Trophoblast cell (in vitro differentiated cells and primary cell): ENCODE results near the gene REXO5.

ENCODE experiments used
- DNase-seq, 2 donors: peaks; one replicate each; pipeline ENCODE4 v3.0.0-alpha.2; 2016
- H2AFZ ChIP-seq: 2 replicates; pipeline ENCODE4 v1.6.1; 2013; ENCODE audit warnings: low read length, moderate library complexity, mild to moderate bottlenecking; ENCODE audit not compliant: insufficient read depth, poor library complexity
- H2AK5ac ChIP-seq: 2 replicates; pipeline ENCODE4 v1.6.1; 2013; ENCODE audit warnings: mild to moderate bottlenecking, low read length
- H2BK120ac ChIP-seq: 2 replicates; pipeline ENCODE4 v1.6.1; 2013; ENCODE audit warnings: low read length, mild to moderate bottlenecking, moderate library complexity; ENCODE audit not compliant: insufficient read depth, poor library complexity
- H2BK12ac ChIP-seq: 2 replicates; pipeline ENCODE4 v1.6.1; 2013; ENCODE audit warnings: mild to moderate bottlenecking, low read length, moderate library complexity
- H2BK5ac ChIP-seq: 2 replicates; pipeline ENCODE4 v1.6.1; 2013; ENCODE audit warnings: low read length, low read depth, moderate library complexity, mild to moderate bottlenecking; ENCODE audit not compliant: poor library complexity
- H3K14ac ChIP-seq: 2 replicates; pipeline ENCODE4 v1.6.1; 2013; ENCODE audit warnings: mild to moderate bottlenecking, low read length
- H3K18ac ChIP-seq: 2 replicates; pipeline ENCODE4 v1.6.1; 2013; ENCODE audit warnings: mild to moderate bottlenecking, low read length
- H3K23ac ChIP-seq: 2 replicates; pipeline ENCODE4 v1.6.1; 2013; ENCODE audit warnings: low read length
- H3K27ac ChIP-seq: 2 replicates; pipeline ENCODE4 v1.5.1; 2013; ENCODE audit warnings: low read depth, mild to moderate bottlenecking, inconsistent platforms, low read length, moderate library complexity
- H3K27me3 ChIP-seq: 2 replicates; pipeline ENCODE4 v1.6.1; 2013; ENCODE audit warnings: inconsistent platforms, mild to moderate bottlenecking, low read length, moderate library complexity; ENCODE audit not compliant: insufficient read depth
- H3K36me3 ChIP-seq, 2 experiments: 1 replicate in 1 of 2; 2 replicates in 1 of 2; pipeline ENCODE4 v1.6.1; 2013; ENCODE audit warnings: low read length in 2 of 2, mild to moderate bottlenecking in 2 of 2, moderate library complexity in 1 of 2; ENCODE audit not compliant: insufficient read depth in 2 of 2, control insufficient read depth in 1 of 2
- H3K4ac ChIP-seq: 2 replicates; pipeline ENCODE4 v1.6.1; 2013; ENCODE audit warnings: low read depth, mild to moderate bottlenecking, low read length, moderate library complexity
- H3K4me1 ChIP-seq, 2 experiments: 1 replicate in 1 of 2; 2 replicates in 1 of 2; pipeline ENCODE4 v1.6.1; 2013; ENCODE audit warnings: low read length in 2 of 2, mild to moderate bottlenecking in 2 of 2, moderate library complexity in 1 of 2; ENCODE audit not compliant: insufficient read depth in 2 of 2, control insufficient read depth in 1 of 2
- H3K4me2 ChIP-seq: 2 replicates; pipeline ENCODE4 v1.6.1; 2013; ENCODE audit warnings: inconsistent platforms, mild to moderate bottlenecking, low read length, moderate library complexity
- H3K4me3 ChIP-seq: 2 replicates; pipeline ENCODE4 v1.5.1; 2013; ENCODE audit warnings: mild to moderate bottlenecking, low read depth, low read length, inconsistent platforms
- H3K79me1 ChIP-seq: one replicate; pipeline ENCODE4 v1.6.1; 2013; ENCODE audit warnings: low read length
- H3K79me2 ChIP-seq: 2 replicates; pipeline ENCODE4 v1.6.1; 2013; ENCODE audit warnings: low read length, mild to moderate bottlenecking; ENCODE audit not compliant: control insufficient read depth, insufficient read depth, poor library complexity
- H3K9ac ChIP-seq: 2 replicates; pipeline ENCODE4 v1.6.1; 2013; ENCODE audit warnings: mild to moderate bottlenecking, low read length
- H3K9me3 ChIP-seq: 2 replicates; pipeline ENCODE4 v1.6.1; 2013; ENCODE audit warnings: low read depth, mild to moderate bottlenecking, control low read depth, inconsistent platforms, low read length; ENCODE audit not compliant: insufficient read depth
- H4K12ac ChIP-seq: 2 replicates; pipeline ENCODE4 v1.6.1; 2013; ENCODE audit warnings: low read depth, mild to moderate bottlenecking, low read length, moderate library complexity
- H4K8ac ChIP-seq: 2 replicates; pipeline ENCODE4 v1.6.1; 2013; ENCODE audit warnings: low read depth, mild to moderate bottlenecking, low read length, moderate library complexity
- H4K91ac ChIP-seq: one replicate; pipeline ENCODE4 v1.6.1; 2013; ENCODE audit warnings: low read depth, mild to moderate bottlenecking, low read length, moderate library complexity
- WGBS: extraction: QIAGEN DNeasy Blood & Tissue Kit; methylation state at CpG from one replicate; pipeline ENCODE4 v1.1.7; 2013; ENCODE audit warnings: missing lambda C conversion rate; ENCODE audit not compliant: insufficient read length, insufficient coverage; ENCODE audit errors: extremely low coverage; 5-methylcytosine and 5-hydroxymethylcytosine counted together

REXO5 gene

DNA sequence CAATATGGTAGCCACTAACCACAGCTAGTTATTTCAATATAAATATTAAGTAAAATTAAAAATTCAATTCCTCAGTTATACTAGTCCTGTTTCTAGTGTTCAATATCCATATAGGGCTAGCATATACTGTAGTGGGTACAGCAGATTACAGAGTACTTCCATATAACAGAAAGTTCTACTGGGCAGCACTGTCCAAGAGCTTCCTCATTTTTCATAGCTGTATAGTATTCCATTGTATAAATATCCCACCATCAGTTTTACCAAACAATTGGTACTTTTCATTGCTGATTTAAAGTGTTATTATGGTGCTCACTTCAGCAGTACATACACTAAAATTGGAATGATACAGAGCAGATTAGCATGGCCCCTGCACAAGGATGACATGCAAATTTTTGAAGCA is 22.1 kb upstream of the REXO5 start:
- H4K8ac ChIP-seq: no peak overlapping the region
- H3K4ac ChIP-seq: no peak overlapping the region
- no peaks in the 10 kb centered on the region for H3K27me3 ChIP-seq
- H3K79me2 ChIP-seq: no peaks in the 10 kb centered on the region
- no peak overlapping the region for H4K91ac ChIP-seq
- no peak for DNase-seq
- no peak overlapping the region for H4K12ac ChIP-seq
- H2AFZ ChIP-seq: no peak overlapping the region
- no peaks in the 10 kb centered on the region for H3K4me1 ChIP-seq
- H2AK5ac ChIP-seq: no peak overlapping the region
- no peak overlapping the region for H3K18ac ChIP-seq
- H3K4me3 ChIP-seq: no peak overlapping the region
- no peak overlapping the region for H3K27ac ChIP-seq
- H3K23ac ChIP-seq: no peak overlapping the region
- no peaks in the 10 kb centered on the region for H3K36me3 ChIP-seq
- no peak overlapping the region for H3K9ac ChIP-seq
- H3K4me2 ChIP-seq: no peak overlapping the region
- no peak overlapping the region for H3K14ac ChIP-seq
- no peak overlapping the region for H2BK12ac ChIP-seq
- no peak overlapping the region for H2BK120ac ChIP-seq
- no peaks in the 10 kb centered on the region for H3K79me1 ChIP-seq
- H2BK5ac ChIP-seq: no peak overlapping the region
- no peaks in the 10 kb centered on the region for H3K9me3 ChIP-seq

DNA sequence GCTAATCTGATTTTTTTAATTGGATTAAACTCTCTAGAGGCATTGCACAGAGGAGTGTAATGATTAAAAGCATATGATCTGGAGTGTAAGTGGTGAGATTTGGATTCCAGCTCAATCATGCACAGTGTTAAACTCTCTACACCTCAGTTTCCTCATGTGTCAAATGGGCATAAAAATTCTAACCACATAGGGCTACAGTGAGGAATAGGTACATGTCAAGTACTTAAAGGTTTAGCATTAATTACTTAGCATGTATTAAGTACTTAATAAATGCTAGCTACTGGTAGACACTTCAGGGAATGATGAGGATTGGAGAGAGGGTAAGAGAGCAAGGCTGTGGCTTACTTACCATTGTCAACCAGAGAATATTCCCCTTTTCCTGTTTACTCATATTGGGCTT is 17.2 kb upstream of the REXO5 start:
- no peak overlapping the region for H3K4me3 ChIP-seq
- H3K4me2 ChIP-seq: no peak overlapping the region
- H4K91ac ChIP-seq: no peak overlapping the region
- no peak overlapping the region for H3K9ac ChIP-seq
- no peak overlapping the region for H3K27ac ChIP-seq
- H4K12ac ChIP-seq: no peak overlapping the region
- no peak overlapping the region for H3K4ac ChIP-seq
- no peak for DNase-seq
- H3K9me3 ChIP-seq: no peaks in the 10 kb centered on the region
- no peak overlapping the region for H2BK12ac ChIP-seq
- no peaks in the 10 kb centered on the region for H3K4me1 ChIP-seq
- H3K79me1 ChIP-seq: no peaks in the 10 kb centered on the region
- no peak overlapping the region for H2BK120ac ChIP-seq
- no peak overlapping the region for H3K18ac ChIP-seq
- H3K27me3 ChIP-seq: no peaks in the 10 kb centered on the region
- no peak overlapping the region for H2AK5ac ChIP-seq
- H3K14ac ChIP-seq: no peak overlapping the region
- no peak overlapping the region for H2AFZ ChIP-seq
- no peak overlapping the region for H2BK5ac ChIP-seq
- no peak overlapping the region for H4K8ac ChIP-seq
- no peaks in the 10 kb centered on the region for H3K79me2 ChIP-seq
- no peak overlapping the region for H3K23ac ChIP-seq
- no peaks in the 10 kb centered on the region for H3K36me3 ChIP-seq

DNA sequence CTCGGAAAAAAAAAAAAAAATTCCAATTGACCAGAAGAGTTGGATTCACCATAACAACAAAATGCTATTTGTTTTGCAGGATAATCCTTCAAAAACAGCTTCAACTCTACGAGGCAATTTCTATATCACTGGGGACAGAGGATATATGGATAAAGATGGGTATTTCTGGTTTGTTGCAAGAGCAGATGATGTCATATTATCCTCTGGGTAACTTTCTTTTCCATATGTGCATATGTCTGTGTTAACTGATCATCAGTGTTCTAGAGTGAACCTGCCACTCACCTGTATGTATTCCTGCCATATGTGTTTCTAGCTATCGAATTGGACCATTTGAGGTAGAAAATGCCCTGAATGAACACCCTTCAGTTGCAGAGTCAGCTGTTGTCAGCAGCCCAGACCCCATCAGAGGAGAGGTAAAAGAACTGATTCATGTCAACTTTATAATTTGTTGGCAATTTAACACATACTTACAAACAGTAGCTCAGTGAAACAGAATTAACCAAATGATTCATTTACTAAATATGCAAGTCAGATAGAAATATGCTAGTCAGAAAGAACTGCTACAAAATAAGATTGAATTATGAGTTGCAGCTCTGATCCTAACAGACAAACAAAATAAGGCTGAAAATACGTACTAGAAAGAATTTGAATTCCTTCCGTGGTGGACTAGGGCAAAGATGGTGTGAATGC is 14.3 kb upstream of the REXO5 start:
- DNase-seq: no peak
- WGBS: no CpG with 5 or more reads among the region's 5 CpGs
- H2BK5ac ChIP-seq: no peak overlapping the region

DNA sequence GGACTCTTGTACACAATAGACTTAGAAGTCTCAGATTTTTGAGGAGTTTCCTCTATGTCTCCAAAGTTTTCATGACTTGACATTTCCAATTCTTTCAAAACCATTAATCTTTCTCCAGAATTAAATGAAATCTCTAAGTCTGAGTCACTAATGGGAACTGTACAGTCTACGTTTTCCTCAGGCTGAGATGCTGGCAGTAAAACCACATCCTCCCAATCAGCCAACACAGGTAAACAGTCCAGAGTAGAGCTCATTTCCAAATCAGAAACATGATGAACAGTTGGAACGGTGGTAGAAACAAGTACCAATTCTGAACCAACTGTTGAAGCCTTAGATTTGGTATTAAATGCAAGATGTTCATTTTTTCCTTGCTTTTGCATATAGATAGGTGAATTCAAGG is 8.0 kb upstream of the REXO5 start:
- Histone ChIP-seq H2BK120ac (no peak overlapping the region), H3K9ac (no peak overlapping the region), H4K12ac (no peak overlapping the region), H4K8ac (no peak overlapping the region), H3K36me3 (peaks cover 2% of the 10 kb centered on the region in 2 experiments), H3K79me2 (no peaks in the 10 kb centered on the region), H4K91ac (no peak overlapping the region), H3K4me3 (no peak overlapping the region), H3K23ac (no peak overlapping the region), H2BK12ac (no peak overlapping the region), H3K18ac (no peak overlapping the region), H2BK5ac (no peak overlapping the region), H3K27me3 (no peaks in the 10 kb centered on the region), H3K4me2 (no peak overlapping the region), H3K4me1 (no peaks in the 10 kb centered on the region), H3K79me1 (no peaks in the 10 kb centered on the region), H2AFZ (no peak overlapping the region), H3K14ac (no peak overlapping the region), H3K4ac (no peak overlapping the region), H3K9me3 (no peaks in the 10 kb centered on the region), H3K27ac (no peak overlapping the region), H2AK5ac (no peak overlapping the region)
- WGBS: no CpG with 5 or more reads among the region's 2 CpGs
- DNase-seq: no peak

More for the DNA sequence above, 14.3 kb upstream of the REXO5 start:
- no peaks in the 10 kb centered on the region for H3K4me1 ChIP-seq
- no peaks in the 10 kb centered on the region for H3K79me2 ChIP-seq
- no peak overlapping the region for H4K91ac ChIP-seq
- no peaks in the 10 kb centered on the region for H3K79me1 ChIP-seq
- no peak overlapping the region for H2BK12ac ChIP-seq
- no peak overlapping the region for H2AFZ ChIP-seq
- H3K4me2 ChIP-seq: no peak overlapping the region
- H2AK5ac ChIP-seq: no peak overlapping the region
- no peak overlapping the region for H4K8ac ChIP-seq
- H3K23ac ChIP-seq: no peak overlapping the region
- H3K9ac ChIP-seq: no peak overlapping the region
- H3K27me3 ChIP-seq: no peaks in the 10 kb centered on the region
- no peak overlapping the region for H4K12ac ChIP-seq
- H3K9me3 ChIP-seq: no peaks in the 10 kb centered on the region
- H2BK120ac ChIP-seq: no peak overlapping the region
- H3K27ac ChIP-seq: no peak overlapping the region
- H3K4ac ChIP-seq: no peak overlapping the region
- H3K36me3 ChIP-seq: no peaks in the 10 kb centered on the region
- no peak overlapping the region for H3K4me3 ChIP-seq
- no peak overlapping the region for H3K14ac ChIP-seq
- H3K18ac ChIP-seq: no peak overlapping the region
